ENCODE measurements around the gene ACER2. TPM values are rescaled to one million over a fixed set of nuclear protein-coding genes. Genes with fewer than 3 reads are reported as not detected.
A peak's percentile ranks its signal among the peaks of the same experiment; 100 is the strongest.

Gene ACER2
- polyA plus RNA-seq, 1 donor (not counting 4 experiments of a cell fraction or from before 2014, with no cell fraction given): 4.2 TPM

DNA sequence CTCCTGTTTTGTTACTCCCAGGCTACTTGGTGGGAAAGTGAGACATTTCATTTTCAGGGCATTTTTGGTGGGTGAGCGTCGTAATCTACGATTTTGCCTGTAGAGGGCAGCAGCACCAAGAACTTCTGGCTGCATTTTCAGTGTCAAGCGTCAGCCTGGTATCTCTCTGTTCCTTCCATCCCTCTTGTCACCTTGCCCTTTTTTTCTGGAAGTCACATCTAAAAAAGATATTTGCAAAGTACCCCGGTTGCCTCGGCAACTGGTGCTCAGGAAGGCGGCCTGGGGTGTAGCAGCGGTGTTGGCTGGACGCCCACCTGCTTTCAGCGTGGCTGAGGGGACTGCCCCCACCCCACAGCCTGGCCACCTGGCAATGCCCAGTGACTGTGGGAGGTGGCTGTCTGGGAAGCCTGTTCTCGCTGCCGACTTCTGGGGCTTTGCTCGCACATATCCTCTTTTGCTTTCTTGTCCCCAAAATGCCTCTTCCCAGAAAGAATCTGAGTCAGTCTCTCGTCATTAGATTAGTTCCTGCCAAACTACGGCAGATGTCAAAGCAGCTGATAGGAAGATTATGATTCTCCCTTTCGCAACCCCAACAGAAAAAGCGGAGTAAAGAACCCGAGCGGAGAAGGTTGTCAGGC is 84.5 kb downstream of the ACER2 start:
- no peak overlapping the region for H3K27ac ChIP-seq (ENCODE audit: control insufficient read depth, insufficient read depth, low read length)

DNA sequence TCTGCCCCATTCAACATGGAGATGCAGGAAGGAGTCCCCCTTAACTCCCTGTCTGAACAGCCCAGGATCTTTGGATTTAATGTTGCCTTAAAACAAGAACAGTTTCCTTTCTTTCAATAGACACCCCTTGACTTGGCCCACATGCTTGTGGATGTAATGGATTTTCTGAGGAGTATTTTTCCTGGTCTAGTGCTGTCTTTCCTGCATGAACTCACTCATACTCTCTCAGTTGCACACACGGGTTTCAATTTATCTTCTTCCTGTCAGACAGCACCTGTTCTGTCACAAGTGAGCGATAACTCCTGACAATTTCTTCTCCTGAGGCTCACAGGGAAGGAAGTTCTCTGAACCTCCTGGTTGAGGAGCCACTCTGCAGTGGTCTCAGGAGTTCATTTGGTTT is 85.1 kb downstream of the ACER2 start:
- Histone ChIP-seq H3K9me1 (ENCODE audit: control insufficient read depth, extremely low read depth, insufficient read depth, low read length) (no peaks in the 10 kb centered on the region), H3K9ac (ENCODE audit: control insufficient read depth, extremely low read depth, insufficient read depth, low read length) (no peak overlapping the region), H3K4me1 (ENCODE audit: control insufficient read depth, extremely low read depth, insufficient read depth, low read length) (peaks cover 7% of the 10 kb centered on the region), H3K36me3 (ENCODE audit: control insufficient read depth in 2 of 2, extremely low read depth in 1 of 2, insufficient read depth in 2 of 2, low read length in 2 of 2) (no peaks in the 10 kb centered on the region), H3K27ac (ENCODE audit: control insufficient read depth, insufficient read depth, low read length) (no peak overlapping the region), H4K20me1 (ENCODE audit: control insufficient read depth, extremely low read depth, insufficient read depth, low read length) (no peaks in the 10 kb centered on the region), H3K27me3 (ENCODE audit: control insufficient read depth, extremely low read depth, insufficient read depth, low read length) (peaks cover 3% of the 10 kb centered on the region), H2AFZ (ENCODE audit: control insufficient read depth, low read length) (no peak overlapping the region), H3K79me2 (ENCODE audit: control insufficient read depth, insufficient read depth, low read length) (no peaks in the 10 kb centered on the region), H3K4me2 (ENCODE audit: control insufficient read depth, extremely low read depth, insufficient read depth, low read depth, low read length) (peak overlapping the region; percentile 84), H3K4me3 (ENCODE audit: control insufficient read depth in 2 of 3, extremely low read depth in 1 of 3, insufficient read depth in 2 of 3, low read depth in 1 of 3, low read length in 3 of 3) (peak overlapping the region in 1 of 3 experiments; percentile 48), H3K9me3 (ENCODE audit: control insufficient read depth, low read depth, low read length) (no peaks in the 10 kb centered on the region)
- DNase-seq (ENCODE audit: low read depth, low spot score) (no peak), FAIRE-seq (no peak)
- dilution Hi-C loops (cut with MboI; ENCODE audit: extremely low pct_ligation_motif_present, low sequenced_read_pairs): no loop called here
- no peak for TF ChIP-seq EZH2 (IDR thresholded peaks at IDR 0.05; ENCODE audit: low read length)
- TF ChIP-seq, protein P1, sequence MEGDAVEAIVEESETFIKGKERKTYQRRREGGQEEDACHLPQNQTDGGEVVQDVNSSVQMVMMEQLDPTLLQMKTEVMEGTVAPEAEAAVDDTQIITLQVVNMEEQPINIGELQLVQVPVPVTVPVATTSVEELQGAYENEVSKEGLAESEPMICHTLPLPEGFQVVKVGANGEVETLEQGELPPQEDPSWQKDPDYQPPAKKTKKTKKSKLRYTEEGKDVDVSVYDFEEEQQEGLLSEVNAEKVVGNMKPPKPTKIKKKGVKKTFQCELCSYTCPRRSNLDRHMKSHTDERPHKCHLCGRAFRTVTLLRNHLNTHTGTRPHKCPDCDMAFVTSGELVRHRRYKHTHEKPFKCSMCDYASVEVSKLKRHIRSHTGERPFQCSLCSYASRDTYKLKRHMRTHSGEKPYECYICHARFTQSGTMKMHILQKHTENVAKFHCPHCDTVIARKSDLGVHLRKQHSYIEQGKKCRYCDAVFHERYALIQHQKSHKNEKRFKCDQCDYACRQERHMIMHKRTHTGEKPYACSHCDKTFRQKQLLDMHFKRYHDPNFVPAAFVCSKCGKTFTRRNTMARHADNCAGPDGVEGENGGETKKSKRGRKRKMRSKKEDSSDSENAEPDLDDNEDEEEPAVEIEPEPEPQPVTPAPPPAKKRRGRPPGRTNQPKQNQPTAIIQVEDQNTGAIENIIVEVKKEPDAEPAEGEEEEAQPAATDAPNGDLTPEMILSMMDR (optimal IDR thresholded peaks at IDR 0.05 in 1 of 3, IDR thresholded peaks at IDR 0.05 in 1 of 3, conservative IDR thresholded peaks at IDR 0.05 in 1 of 3; ENCODE audit: extremely low read depth in 1 of 3, insufficient read depth in 2 of 3, low read length in 3 of 3): no peak

More for the DNA sequence above, 84.5 kb downstream of the ACER2 start:
- Histone ChIP-seq H3K4me3 (ENCODE audit: control insufficient read depth in 2 of 3, extremely low read depth in 1 of 3, insufficient read depth in 2 of 3, low read depth in 1 of 3, low read length in 3 of 3) (peak overlapping the region in 2 of 3 experiments; percentile 47 to 48), H4K20me1 (ENCODE audit: control insufficient read depth, extremely low read depth, insufficient read depth, low read length) (no peaks in the 10 kb centered on the region), H3K27me3 (ENCODE audit: control insufficient read depth, extremely low read depth, insufficient read depth, low read length) (peaks cover 3% of the 10 kb centered on the region), H3K9ac (ENCODE audit: control insufficient read depth, extremely low read depth, insufficient read depth, low read length) (no peak overlapping the region), H3K4me1 (ENCODE audit: control insufficient read depth, extremely low read depth, insufficient read depth, low read length) (peaks cover 7% of the 10 kb centered on the region), H3K9me3 (ENCODE audit: control insufficient read depth, low read depth, low read length) (no peaks in the 10 kb centered on the region), H3K79me2 (ENCODE audit: control insufficient read depth, insufficient read depth, low read length) (no peaks in the 10 kb centered on the region), H3K9me1 (ENCODE audit: control insufficient read depth, extremely low read depth, insufficient read depth, low read length) (no peaks in the 10 kb centered on the region), H3K36me3 (ENCODE audit: control insufficient read depth in 2 of 2, extremely low read depth in 1 of 2, insufficient read depth in 2 of 2, low read length in 2 of 2) (no peaks in the 10 kb centered on the region), H2AFZ (ENCODE audit: control insufficient read depth, low read length) (peak overlapping the region; percentile 52), H3K4me2 (ENCODE audit: control insufficient read depth, extremely low read depth, insufficient read depth, low read depth, low read length) (peak overlapping the region; percentile 84)
- no peak for TF ChIP-seq EZH2 (IDR thresholded peaks at IDR 0.05; ENCODE audit: low read length)
- TF ChIP-seq, protein P1 (optimal IDR thresholded peaks at IDR 0.05 in 1 of 3, IDR thresholded peaks at IDR 0.05 in 1 of 3, conservative IDR thresholded peaks at IDR 0.05 in 1 of 3; ENCODE audit: extremely low read depth in 1 of 3, insufficient read depth in 2 of 3, low read length in 3 of 3): peak; percentile 66 to 89 (median 82)
- FAIRE-seq (peak; percentile 92), DNase-seq (ENCODE audit: low read depth, low spot score) (no peak)
- dilution Hi-C loops (cut with MboI; ENCODE audit: extremely low pct_ligation_motif_present, low sequenced_read_pairs): no loop called here

Measured in keratinocyte (primary cell).